Adrenal gland (tissue), 5 donors: ENCODE results near the gene EYS.

Experiments used
- CTCF ChIP-seq, 6 experiments: fragments of 450-650 bp in 4 of 6; fragments of 200-600 bp in 2 of 6; sonication (generic) in 1 of 6; IDR thresholded peaks; 1 replicate in 5 of 6; 2 replicates in 1 of 6; pipeline versions ENCODE4 v1.5.1 to v1.8.0; 2016 to 2021; ENCODE audit warnings: antibody characterized with exemption in 6 of 6, mild to moderate bottlenecking in 2 of 6, moderate library complexity in 1 of 6
- POLR2A ChIP-seq, 2 donors: fragments of 450-650 bp; IDR thresholded peaks; one replicate each; pipeline ENCODE4 v1.6.1; 2017; ENCODE audit warnings: antibody characterized with exemption in 2 of 2, mild to moderate bottlenecking in 2 of 2, moderate library complexity in 1 of 2
- donor health status: DM: no; HTN: no; CAD: no.

GRCh38 chr6:65680232-65680631 lies 26.8 kb downstream of the EYS start:
- no peak for TF ChIP-seq CTCF (IDR thresholded peaks at IDR 0.05)
- TF ChIP-seq POLR2A (IDR thresholded peaks at IDR 0.05): no peak
